ENCODE measurements around the gene IGSF6. TPM values are rescaled to one million over a fixed set of nuclear protein-coding genes. Genes with fewer than 3 reads are reported as not detected.

The IGSF6 gene
- total and polyA plus RNA-seq, 2 of the 13 experiments (the other 11 are each of a cell fraction or from before 2014, with no cell fraction given) = not detected

GRCh38 chr16:21599122-21600030 is 53.0 kb downstream of the IGSF6 start, which contains the start of gene METTL9 (continued):
- TF ChIP-seq POGK (CRISPR knock-in tag; conservative IDR thresholded peaks at IDR 0.05) = peak; percentile 99
- TF ChIP-seq, protein P1, sequence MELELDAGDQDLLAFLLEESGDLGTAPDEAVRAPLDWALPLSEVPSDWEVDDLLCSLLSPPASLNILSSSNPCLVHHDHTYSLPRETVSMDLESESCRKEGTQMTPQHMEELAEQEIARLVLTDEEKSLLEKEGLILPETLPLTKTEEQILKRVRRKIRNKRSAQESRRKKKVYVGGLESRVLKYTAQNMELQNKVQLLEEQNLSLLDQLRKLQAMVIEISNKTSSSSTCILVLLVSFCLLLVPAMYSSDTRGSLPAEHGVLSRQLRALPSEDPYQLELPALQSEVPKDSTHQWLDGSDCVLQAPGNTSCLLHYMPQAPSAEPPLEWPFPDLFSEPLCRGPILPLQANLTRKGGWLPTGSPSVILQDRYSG (CRISPR knock-in tag; IDR thresholded peaks at IDR 0.05) = no peak; the same call in 1 of the 2 replicates
- peak; percentile 98 for TF ChIP-seq POLR2G (IDR thresholded peaks at IDR 0.05; ENCODE audit: low read depth, low read length)
- 0 out of 2 replicates have a peak, but pooled peaks have one; percentile 65 for TF ChIP-seq SSRP1 (CRISPR knock-in tag; IDR thresholded peaks at IDR 0.05)
- peak; percentile 93 for TF ChIP-seq ZNF501 (CRISPR knock-in tag; IDR thresholded peaks at IDR 0.05)
- no peak for TF ChIP-seq SOX6 (IDR thresholded peaks at IDR 0.05)
- peak; percentile 93 for TF ChIP-seq SOX6 (CRISPR knock-in tag; IDR thresholded peaks at IDR 0.05)
- no peak for TF ChIP-seq SRSF4 (IDR thresholded peaks at IDR 0.05; ENCODE audit: low read depth, low read length, poor library complexity, severe bottlenecking)
- peak; percentile 98; the same call in 1 of the 2 replicates for TF ChIP-seq ZNF543 (CRISPR knock-in tag; IDR thresholded peaks at IDR 0.05)
- TF ChIP-seq TRIM24 (CRISPR knock-in tag; IDR thresholded peaks at IDR 0.05) = no peak
- peak; percentile 91 for TF ChIP-seq ZNF770 (CRISPR knock-in tag; IDR thresholded peaks at IDR 0.05)
- no peak for TF ChIP-seq ZNF776 (CRISPR knock-in tag; IDR thresholded peaks at IDR 0.05)
- peak; percentile 89 for TF ChIP-seq CREB1 (IDR thresholded peaks at IDR 0.05)
- peak; percentile 33; the same call in 1 of the 2 replicates for TF ChIP-seq CREB1 (CRISPR knock-in tag; IDR thresholded peaks at IDR 0.05)
- TF ChIP-seq ZNF646 (CRISPR knock-in tag; IDR thresholded peaks at IDR 0.05) = peak; percentile 70; the same call in 1 of the 2 replicates
- peak; percentile 90; the same call in 1 of the 2 replicates for TF ChIP-seq NFKB2 (CRISPR knock-in tag; IDR thresholded peaks at IDR 0.05; ENCODE audit: borderline replicate concordance)
- peak; percentile 84; the same call in 1 of the 2 replicates for TF ChIP-seq ZNF224 (CRISPR knock-in tag; IDR thresholded peaks at IDR 0.05)
